Thyroid gland (tissue), 4 donors: Measurements from ENCODE around the gene LRMDA.

Experiments
- POLR2A ChIP-seq, 2 donors: fragments of 450-650 bp; IDR thresholded peaks; one replicate each; pipeline ENCODE4 v1.6.1; 2017; ENCODE audit warnings: antibody characterized with exemption in 2 of 2, mild to moderate bottlenecking in 2 of 2, moderate library complexity in 1 of 2
- TF ChIP-seq, protein P1 (sequence below), 6 experiments: fragments of 200-600 bp in 3 of 6; fragments of 450-650 bp in 3 of 6; sonication (generic) in 3 of 6; IDR thresholded peaks; one replicate each; pipeline ENCODE4 v1.5.1; 2016 to 2019; ENCODE audit warnings: antibody characterized with exemption in 6 of 6, mild to moderate bottlenecking in 2 of 6, inconsistent platforms in 1 of 6, moderate library complexity in 1 of 6

DNA sequence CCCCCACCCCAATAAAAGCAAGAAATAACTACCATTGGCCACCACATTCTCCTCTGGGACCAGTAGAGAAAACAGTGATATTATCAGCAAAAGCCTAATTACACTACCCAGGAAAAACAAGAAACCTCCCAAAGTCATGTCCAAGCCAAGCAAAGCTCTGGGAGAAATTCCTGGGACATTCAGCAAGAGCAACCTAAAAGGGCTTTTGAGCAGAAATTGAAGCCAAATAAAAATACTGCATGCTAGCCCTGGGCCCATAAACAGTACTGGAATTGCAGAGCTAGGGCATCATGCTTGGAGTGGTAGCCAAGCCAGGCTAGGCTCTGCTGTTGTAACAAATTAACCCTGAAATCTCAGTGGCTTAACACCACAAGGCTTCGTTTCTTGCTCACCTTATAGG, 347.9 kb downstream of the LRMDA start:
- TF ChIP-seq, protein P1, sequence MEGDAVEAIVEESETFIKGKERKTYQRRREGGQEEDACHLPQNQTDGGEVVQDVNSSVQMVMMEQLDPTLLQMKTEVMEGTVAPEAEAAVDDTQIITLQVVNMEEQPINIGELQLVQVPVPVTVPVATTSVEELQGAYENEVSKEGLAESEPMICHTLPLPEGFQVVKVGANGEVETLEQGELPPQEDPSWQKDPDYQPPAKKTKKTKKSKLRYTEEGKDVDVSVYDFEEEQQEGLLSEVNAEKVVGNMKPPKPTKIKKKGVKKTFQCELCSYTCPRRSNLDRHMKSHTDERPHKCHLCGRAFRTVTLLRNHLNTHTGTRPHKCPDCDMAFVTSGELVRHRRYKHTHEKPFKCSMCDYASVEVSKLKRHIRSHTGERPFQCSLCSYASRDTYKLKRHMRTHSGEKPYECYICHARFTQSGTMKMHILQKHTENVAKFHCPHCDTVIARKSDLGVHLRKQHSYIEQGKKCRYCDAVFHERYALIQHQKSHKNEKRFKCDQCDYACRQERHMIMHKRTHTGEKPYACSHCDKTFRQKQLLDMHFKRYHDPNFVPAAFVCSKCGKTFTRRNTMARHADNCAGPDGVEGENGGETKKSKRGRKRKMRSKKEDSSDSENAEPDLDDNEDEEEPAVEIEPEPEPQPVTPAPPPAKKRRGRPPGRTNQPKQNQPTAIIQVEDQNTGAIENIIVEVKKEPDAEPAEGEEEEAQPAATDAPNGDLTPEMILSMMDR (IDR thresholded peaks at IDR 0.05) = no peak
- no peak for TF ChIP-seq POLR2A (IDR thresholded peaks at IDR 0.05)
